Chondrocyte (in vitro differentiated cells): ENCODE measurements around the gene PAK5. TPM values are rescaled to one million over a fixed set of nuclear protein-coding genes. Genes with fewer than 3 reads are reported as not detected.

ENCODE experiments used
- DNase-seq: peaks from one replicate; pipeline ENCODE4 v3.0.0; 2021; ENCODE audit warnings: mixed read lengths, low spot score
- H3K27ac Mint-ChIP-seq: one replicate; pipeline ENCODE4 v1.8.0; 2021; ENCODE audit warnings: mild to moderate bottlenecking, moderate library complexity, mixed read lengths; ENCODE audit not compliant: unreplicated experiment
- H3K27me3 Mint-ChIP-seq: 2 replicates; pipeline ENCODE4 v1.8.0; 2021; ENCODE audit warnings: low read depth, mixed read lengths
- H3K36me3 Mint-ChIP-seq: 2 replicates; pipeline ENCODE4 v1.8.0; 2021; ENCODE audit warnings: low read depth, mixed read lengths
- H3K4me1 Mint-ChIP-seq: 2 replicates; pipeline ENCODE4 v1.8.0; 2021; ENCODE audit warnings: low read depth, mild to moderate bottlenecking, mixed read lengths
- H3K4me3 Mint-ChIP-seq: one replicate; pipeline ENCODE4 v1.8.0; 2021; ENCODE audit warnings: mild to moderate bottlenecking, moderate library complexity, mixed read lengths; ENCODE audit not compliant: unreplicated experiment
- H3K9me3 Mint-ChIP-seq: 2 replicates; pipeline ENCODE4 v1.8.0; 2021; ENCODE audit warnings: low read depth, mixed read lengths
- CTCF ChIP-seq: fragments of 200-600 bp; sonication (generic); IDR thresholded peaks from 2 replicates; pipeline ENCODE4 v1.5.0; 2021; ENCODE audit warnings: antibody characterized with exemption, mild to moderate bottlenecking, moderate library complexity
- total RNA-seq: library from RNA; stranded (reverse); gene quantifications from 3 replicates; pipeline ENCODE4 v1.2.1, GENCODE V29; 2021

Gene PAK5
- total RNA-seq, 1 donor from 2014 or later: not detected

- Mint-ChIP-seq H3K4me1 (peaks cover 26% of the 10 kb centered on the region), H3K27me3 (peaks cover 2% of the 10 kb centered on the region), H3K27ac (peak overlapping the region; percentile 35), H3K4me3 (no peak overlapping the region), H3K36me3 (no peaks in the 10 kb centered on the region), H3K9me3 (no peaks in the 10 kb centered on the region)
- no peak for DNase-seq
- no peak for TF ChIP-seq CTCF
Measured at GRCh38 chr20:9532069-9532838, 306.6 kb downstream of the PAK5 start.

- Mint-ChIP-seq H3K27ac (peak overlapping the region; percentile 55), H3K36me3 (no peaks in the 10 kb centered on the region), H3K4me1 (peaks cover 26% of the 10 kb centered on the region), H3K9me3 (no peaks in the 10 kb centered on the region), H3K4me3 (no peak overlapping the region), H3K27me3 (peaks cover under 1% of the 10 kb centered on the region)
- TF ChIP-seq CTCF: no peak
- DNase-seq: no peak
Measured at GRCh38 chr20:9531581-9531980, 307.3 kb downstream of the PAK5 start.

GRCh38 chr20:9523636-9524035 lies 315.2 kb downstream of the PAK5 start:
- H3K27ac Mint-ChIP-seq: no peak overlapping the region
- H3K4me3 Mint-ChIP-seq: no peak overlapping the region
- TF ChIP-seq CTCF: no peak
- H3K4me1 Mint-ChIP-seq: no peaks in the 10 kb centered on the region
- H3K9me3 Mint-ChIP-seq: no peaks in the 10 kb centered on the region
- H3K27me3 Mint-ChIP-seq: peaks cover 6% of the 10 kb centered on the region
- H3K36me3 Mint-ChIP-seq: peaks cover 2% of the 10 kb centered on the region
- DNase-seq: no peak

- Mint-ChIP-seq H3K27ac (no peak overlapping the region), H3K9me3 (no peaks in the 10 kb centered on the region), H3K36me3 (peaks cover 3% of the 10 kb centered on the region), H3K27me3 (peaks cover 34% of the 10 kb centered on the region), H3K4me1 (peaks cover 16% of the 10 kb centered on the region), H3K4me3 (no peak overlapping the region)
- no peak for TF ChIP-seq CTCF
- DNase-seq: no peak
Measured at GRCh38 chr20:9520086-9520485, 318.8 kb downstream of the PAK5 start.

GRCh38 chr20:9518576-9519175 lies 320.2 kb downstream of the PAK5 start:
- H3K4me3 Mint-ChIP-seq: no peak overlapping the region
- no peaks in the 10 kb centered on the region for H3K9me3 Mint-ChIP-seq
- H3K4me1 Mint-ChIP-seq: peaks cover 26% of the 10 kb centered on the region
- TF ChIP-seq CTCF: no peak
- peaks cover 3% of the 10 kb centered on the region for H3K36me3 Mint-ChIP-seq
- H3K27ac Mint-ChIP-seq: no peak overlapping the region
- peaks cover 40% of the 10 kb centered on the region for H3K27me3 Mint-ChIP-seq
- DNase-seq: no peak
